ENCODE data around the gene FBLN2.

The FBLN2 gene

GRCh38 chr3:13569201-13569600, 20.3 kb downstream of the FBLN2 start:
- DNase-seq, result no peak

- no peak for DNase-seq
Measured at GRCh38 chr3:13569641-13570390, 20.9 kb downstream of the FBLN2 start.

- DNase-seq, result no peak
Measured at GRCh38 chr3:13570391-13571194, 21.7 kb downstream of the FBLN2 start.

- DNase-seq, result no peak
Measured at GRCh38 chr3:13571264-13571663, 22.3 kb downstream of the FBLN2 start.

- no peak for DNase-seq
Measured at GRCh38 chr3:13571831-13572750, 23.2 kb downstream of the FBLN2 start.

GRCh38 chr3:13572926-13573623, 24.1 kb downstream of the FBLN2 start:
- no peak for DNase-seq

GRCh38 chr3:13574083-13574797, 25.3 kb downstream of the FBLN2 start:
- DNase-seq, result no peak

- no peak for DNase-seq
Measured at GRCh38 chr3:13574798-13575451, 26.0 kb downstream of the FBLN2 start.

GRCh38 chr3:13575459-13576061, 26.6 kb downstream of the FBLN2 start:
- no peak for DNase-seq

GRCh38 chr3:13577181-13578121, 28.5 kb downstream of the FBLN2 start:
- no peak for DNase-seq

GRCh38 chr3:13578251-13578650, 29.3 kb downstream of the FBLN2 start:
- no peak for DNase-seq

GRCh38 chr3:13579063-13579462, 30.1 kb downstream of the FBLN2 start:
- DNase-seq, result no peak

- no peak for DNase-seq
Measured at GRCh38 chr3:13580256-13581023, 31.5 kb downstream of the FBLN2 start.

- no peak for DNase-seq
Measured at GRCh38 chr3:13581485-13582365, 32.8 kb downstream of the FBLN2 start.

- no peak for DNase-seq
Measured at GRCh38 chr3:13582366-13583250, 33.7 kb downstream of the FBLN2 start.
